ENCODE data around the gene CD80. TPM values are rescaled to one million over a fixed set of nuclear protein-coding genes. Genes with fewer than 3 reads are reported as not detected.
"Not testable (repeated sequence)": the region's sequence is repeated elsewhere in the genome, so short reads cannot be mapped to it uniquely, and the experiment has no call there.

CD80 gene
- not detected for polyA plus RNA-seq (ENCODE audit: insufficient read length)

GRCh38 chr3:119559441-119559963 is at the start of gene CD80:
TSS of gene CD80 (minus strand) at chr3:119559614. CDS start at chr3:119557728, 1,886 bp downstream.
- no peak for DNase-seq (ENCODE audit: low read depth)

DNA sequence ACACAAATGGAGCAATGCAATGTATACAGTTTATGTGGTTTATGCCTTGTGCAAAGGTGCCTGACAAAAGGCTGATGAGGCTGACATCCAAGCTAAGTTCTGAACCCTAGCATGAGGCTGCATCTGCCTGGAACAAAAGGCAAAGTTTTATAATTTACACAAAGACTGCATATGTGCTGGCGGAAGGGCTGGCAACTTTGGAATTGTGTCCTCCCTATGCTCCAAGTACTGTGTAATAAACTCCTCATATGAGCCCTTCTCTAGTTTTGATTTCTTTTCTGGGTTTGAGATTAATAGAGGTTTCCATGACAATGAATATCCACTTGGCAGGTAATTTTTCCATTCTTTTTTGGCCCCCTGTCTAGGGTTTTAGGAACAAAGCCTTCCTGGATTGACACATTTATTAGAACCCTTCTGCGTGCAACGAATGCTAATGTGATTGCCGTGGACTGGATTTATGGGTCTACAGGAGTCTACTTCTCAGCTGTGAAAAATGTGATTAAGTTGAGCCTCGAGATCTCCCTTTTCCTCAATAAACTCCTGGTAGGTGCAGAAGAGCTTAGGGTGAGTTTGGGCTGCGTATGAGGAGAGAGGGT is 49.1 kb upstream of the CD80 start:
- DNase-seq (ENCODE audit: low read depth): no peak

- no peak for DNase-seq (ENCODE audit: low read depth)
These were observed 45.5 kb upstream of the CD80 start for GRCh38 chr3:119604878-119605277.

DNA sequence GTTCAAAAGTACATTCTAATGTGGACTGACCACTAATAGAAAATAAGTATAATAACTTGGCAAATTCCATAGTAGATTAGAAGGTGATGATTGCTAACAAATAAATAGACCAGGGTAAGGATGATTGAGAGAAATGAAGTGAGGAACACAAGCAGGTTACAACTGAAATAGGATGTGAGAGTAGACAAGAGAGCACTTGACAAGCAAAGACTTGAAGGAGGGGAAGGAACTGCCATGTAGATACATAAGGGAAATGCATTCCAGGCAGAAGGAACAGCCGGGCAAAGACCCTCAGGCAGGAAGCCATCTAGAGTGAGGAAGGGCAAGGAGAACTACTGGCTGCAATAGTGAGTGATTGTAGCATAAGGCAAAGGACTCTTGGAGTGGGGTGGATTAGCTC is 43.3 kb upstream of the CD80 start:
- DNase-seq (ENCODE audit: low read depth): no peak

GRCh38 chr3:119601154-119601553 is 41.7 kb upstream of the CD80 start:
- DNase-seq (ENCODE audit: low read depth): no peak

- no peak for DNase-seq (ENCODE audit: low read depth)
These were observed 41.3 kb upstream of the CD80 start for GRCh38 chr3:119600732-119601131.

DNA sequence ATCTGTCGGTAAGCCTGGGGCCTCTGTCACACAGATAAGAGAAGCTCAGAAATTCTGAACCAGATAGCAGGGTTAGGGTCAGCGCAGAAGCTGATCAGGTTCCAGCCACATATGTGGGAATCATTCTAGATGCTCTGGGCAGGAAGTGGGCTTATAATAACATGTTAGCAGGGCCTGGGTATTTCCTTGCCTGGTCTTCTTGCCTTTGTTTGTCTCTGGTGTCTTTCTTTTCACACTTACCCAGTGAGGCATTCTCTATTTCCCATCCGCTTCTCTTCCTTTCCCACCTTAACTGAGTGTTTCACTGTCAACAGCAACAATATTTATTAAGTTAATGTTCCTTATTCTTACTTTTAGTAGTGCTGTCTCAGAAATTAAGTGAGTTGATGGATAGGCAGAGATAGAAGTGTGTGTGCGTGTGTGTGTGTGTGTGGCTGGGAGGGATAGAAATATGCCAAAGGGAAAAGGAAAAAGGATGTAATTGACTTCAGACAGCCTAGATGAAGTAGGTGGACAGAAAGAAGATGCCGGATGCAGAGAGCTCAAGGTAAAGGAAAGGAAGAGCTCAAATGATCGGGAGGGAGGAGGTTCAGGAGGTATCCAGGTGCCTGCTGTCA is 40.3 kb upstream of the CD80 start:
- no peak for DNase-seq (ENCODE audit: low read depth)

- no peak for DNase-seq (ENCODE audit: low read depth)
These were observed 39.1 kb upstream of the CD80 start for GRCh38 chr3:119598410-119599098.

GRCh38 chr3:119597548-119598288 is 38.3 kb upstream of the CD80 start, which contains the start of gene PLA1A:
TSS of gene PLA1A (plus strand) at chr3:119597885. CDS start at chr3:119597914, 29 bp downstream.
- DNase-seq (ENCODE audit: low read depth): no peak

DNA sequence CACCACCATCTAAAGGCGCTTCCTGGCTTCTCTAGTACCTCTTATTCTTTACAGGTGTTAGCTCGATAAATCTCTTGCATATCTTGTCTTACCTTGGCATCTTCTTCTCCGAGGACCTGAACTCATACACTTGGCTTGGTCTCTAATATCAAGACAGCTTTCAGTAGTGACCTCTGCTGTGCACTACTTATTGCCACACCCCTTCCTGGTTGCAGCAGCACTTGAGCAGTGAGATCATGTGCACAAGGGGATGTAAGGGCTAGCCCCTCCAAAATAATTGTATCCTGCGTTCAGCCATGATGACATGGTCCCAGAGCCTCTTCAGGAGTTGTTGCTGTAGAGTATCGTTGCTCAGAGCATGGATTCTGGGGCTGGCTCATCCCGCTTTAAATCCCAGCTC is 37.0 kb upstream of the CD80 start:
- DNase-seq (ENCODE audit: low read depth): no peak

- DNase-seq (ENCODE audit: low read depth): no peak
These were observed 36.4 kb upstream of the CD80 start for GRCh38 chr3:119595639-119596334.

- DNase-seq (ENCODE audit: low read depth): not testable (repeated sequence)
These were observed 35.5 kb upstream of the CD80 start for GRCh38 chr3:119594929-119595328.

DNA sequence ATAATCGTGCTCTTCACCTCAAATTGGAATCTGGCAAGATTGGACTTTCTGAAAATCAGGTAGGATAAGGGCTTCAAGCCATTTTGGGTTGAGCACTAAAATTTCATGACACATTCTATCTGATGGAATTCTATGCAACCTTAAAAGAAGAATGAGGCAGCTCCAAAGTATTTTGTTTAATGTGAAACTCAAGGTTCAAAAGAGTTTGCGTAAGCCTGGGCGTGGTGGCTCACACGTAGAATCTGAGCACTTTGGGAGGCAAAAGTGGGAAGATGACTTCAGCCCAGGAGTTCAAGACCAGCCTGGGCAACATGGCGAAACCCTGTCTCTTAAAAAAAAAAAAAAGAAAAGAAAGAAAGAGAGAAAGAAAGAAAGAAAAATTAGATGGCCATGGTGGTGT is 34.7 kb upstream of the CD80 start:
- DNase-seq (ENCODE audit: low read depth): no peak

DNA sequence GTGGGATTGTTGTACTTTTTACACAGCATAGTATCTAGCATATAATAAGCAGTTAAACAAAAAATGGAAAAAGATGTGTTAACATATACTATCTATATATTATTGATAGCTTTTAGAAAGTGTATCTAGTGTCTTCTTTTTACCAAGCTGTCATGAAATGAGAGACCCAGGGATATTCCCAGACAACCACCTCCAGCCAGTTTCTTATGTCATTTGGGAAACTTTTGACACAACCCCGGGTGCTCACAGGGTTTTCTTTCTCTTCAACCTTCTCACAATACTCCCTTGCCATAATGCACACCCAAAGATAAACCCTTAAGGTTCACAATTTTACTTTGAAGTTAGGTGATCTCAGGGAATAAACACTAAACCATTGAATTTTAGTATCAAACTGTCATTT is 33.4 kb upstream of the CD80 start:
- DNase-seq (ENCODE audit: low read depth): no peak

GRCh38 chr3:119590706-119591105 is 31.3 kb upstream of the CD80 start:
- no peak for DNase-seq (ENCODE audit: low read depth)

DNA sequence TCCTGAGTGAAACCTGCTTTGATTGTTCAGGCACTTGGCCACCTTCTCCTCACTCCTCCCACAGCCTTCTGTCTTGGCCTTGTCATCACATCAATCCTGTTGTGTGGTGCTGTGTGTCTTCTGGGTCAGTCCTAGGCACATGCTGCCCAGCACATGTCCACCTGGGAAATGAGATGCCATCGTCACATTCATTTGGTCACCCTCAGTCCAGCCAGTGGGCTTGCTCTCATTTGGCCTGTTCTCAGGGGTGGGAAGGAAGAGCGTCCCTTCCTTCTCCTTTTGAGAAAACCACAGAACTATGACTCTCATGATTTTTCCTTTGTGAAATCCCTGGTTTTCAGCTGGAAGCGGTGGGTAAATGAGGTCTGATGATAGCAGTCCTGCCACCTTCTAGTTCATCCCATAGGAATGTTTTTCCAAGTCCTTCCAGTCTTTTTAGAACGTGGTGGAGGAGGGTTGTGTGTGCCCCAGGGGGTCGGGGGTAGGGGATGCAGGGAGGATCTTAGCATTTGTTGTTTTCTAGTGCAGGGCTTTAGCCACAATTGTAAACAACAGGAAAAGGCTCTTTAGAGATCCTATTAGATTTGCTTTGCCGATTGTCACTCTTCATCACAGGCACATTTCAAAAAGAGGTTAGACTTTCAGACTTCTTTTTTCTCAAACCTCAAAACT is 29.8 kb upstream of the CD80 start:
- DNase-seq (ENCODE audit: low read depth): no peak

GRCh38 chr3:119588112-119588511 is 28.7 kb upstream of the CD80 start:
- DNase-seq (ENCODE audit: low read depth): peak; percentile 16

- DNase-seq (ENCODE audit: low read depth): no peak
These were observed 27.3 kb upstream of the CD80 start for GRCh38 chr3:119586733-119587172.

- DNase-seq (ENCODE audit: low read depth): no peak
These were observed 26.6 kb upstream of the CD80 start for GRCh38 chr3:119585856-119586570.

DNA sequence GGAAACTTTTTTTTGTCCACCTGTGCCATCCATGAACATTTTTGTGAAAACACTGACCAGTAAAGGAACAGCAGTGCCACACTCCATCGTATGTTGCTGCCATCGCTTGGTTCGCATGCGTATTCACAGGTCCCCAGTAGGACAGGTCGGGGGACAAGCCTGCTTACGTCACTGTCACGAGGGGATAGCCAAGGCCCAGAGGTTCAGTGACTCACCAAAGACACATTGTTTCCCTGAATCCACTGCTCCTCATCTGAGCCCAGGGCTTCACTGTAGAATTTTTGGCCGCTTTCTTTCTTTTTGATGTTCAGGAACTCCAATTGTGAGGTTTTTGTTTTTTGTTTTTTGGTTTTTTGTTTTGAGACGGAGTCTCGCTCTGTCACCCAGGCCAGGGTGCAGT is 25.8 kb upstream of the CD80 start:
- DNase-seq (ENCODE audit: low read depth): no peak
